Gastroesophageal sphincter (tissue), 4 donors: ENCODE results near the gene KRT9. TPM values are rescaled to one million over a fixed set of nuclear protein-coding genes. Genes with fewer than 3 reads are reported as not detected.

Source experiments
- ATAC-seq: fragments of 150-250 bp; one replicate; pipeline ENCODE4 v1.9.1; 2016; ENCODE audit warnings: mild to moderate bottlenecking, moderate library complexity
- H3K27ac ChIP-seq, 4 donors: fragments of 200-600 bp; sonication (generic) in 3 of 4; 1 replicate in 3 of 4; 2 replicates in 1 of 4; pipeline ENCODE4 v1.5.1; 2016 to 2019
- H3K27me3 ChIP-seq: fragments of 200-600 bp; sonication (generic); one replicate; pipeline ENCODE4 v1.5.1; 2019
- H3K36me3 ChIP-seq, 2 donors: fragments of 200-600 bp; sonication (generic); one replicate each; pipeline ENCODE4 v1.5.1; 2019; ENCODE audit warnings: control low read depth in 1 of 2
- H3K4me1 ChIP-seq, 3 donors: fragments of 200-600 bp; sonication (generic); 1 replicate in 2 of 3; 2 replicates in 1 of 3; pipeline ENCODE4 v1.5.1; 2016 to 2019; ENCODE audit warnings: control low read depth in 2 of 3
- H3K4me3 ChIP-seq, 2 donors: fragments of 200-600 bp; sonication (generic); one replicate each; pipeline ENCODE4 v1.5.1; 2019; ENCODE audit warnings: mild to moderate bottlenecking in 1 of 2, moderate library complexity in 1 of 2
- H3K9me3 ChIP-seq, 3 donors: fragments of 200-600 bp; sonication (generic); one replicate each; pipeline ENCODE4 v1.5.1; 2017 to 2019; ENCODE audit warnings: control low read depth in 2 of 3
- CTCF ChIP-seq, 4 experiments: fragments of 200-600 bp in 2 of 4; fragments of 450-650 bp in 2 of 4; sonication (generic) in 1 of 4; IDR thresholded peaks; one replicate each; pipeline ENCODE4 v1.5.1; 2017 to 2019; ENCODE audit warnings: antibody characterized with exemption in 4 of 4, mild to moderate bottlenecking in 2 of 4, moderate library complexity in 2 of 4
- EP300 ChIP-seq: sonication (generic); formaldehyde crosslinking; IDR thresholded peaks from one replicate; pipeline ENCODE4 v1.6.1; 2017; ENCODE audit warnings: antibody characterized with exemption, mild to moderate bottlenecking
- POLR2A ChIP-seq, 2 donors: fragments of 450-650 bp; IDR thresholded peaks; one replicate each; pipeline ENCODE4 v1.6.1; 2017; ENCODE audit warnings: antibody characterized with exemption in 2 of 2, mild to moderate bottlenecking in 2 of 2, moderate library complexity in 1 of 2
- POLR2AphosphoS5 ChIP-seq: sonication (generic); formaldehyde crosslinking; IDR thresholded peaks from one replicate; pipeline ENCODE4 v1.6.1; 2017; ENCODE audit warnings: antibody characterized with exemption
- WGBS, 2 donors: methylation state at CpG; one replicate each; pipeline ENCODE4 v1.1.5; 2018; ENCODE audit warnings: low coverage in 1 of 2; 5-methylcytosine and 5-hydroxymethylcytosine counted together
- total RNA-seq, 4 donors: library from RNA; depleted of rRNA; stranded (reverse); fragments of >200 nt; gene quantifications; one replicate each; pipeline ENCODE4 v1.1.0, GENCODE V29; 2016

Gene KRT9
- total RNA-seq, 4 donors from 2014 or later: not detected

GRCh38 chr17:41524261-41524660 is 47.6 kb downstream of the KRT9 start:
- no peaks in the 10 kb centered on the region for H3K9me3 ChIP-seq
- no peak for ATAC-seq
- H3K4me3 ChIP-seq: no peak overlapping the region
- H3K27ac ChIP-seq: no peak overlapping the region
- H3K27me3 ChIP-seq: peaks cover 52% of the 10 kb centered on the region
- H3K4me1 ChIP-seq: peaks cover 0 to 13% (median 9%) of the 10 kb centered on the region in 3 donors
- TF ChIP-seq POLR2AphosphoS5: no peak
- no peak for TF ChIP-seq POLR2A (IDR thresholded peaks at IDR 0.05)
- TF ChIP-seq CTCF (IDR thresholded peaks at IDR 0.05): no peak
- no peak for TF ChIP-seq EP300
- no peaks in the 10 kb centered on the region for H3K36me3 ChIP-seq
- WGBS, 2 donors: 90% methylated on average over 2 of the region's 11 CpGs; no CpG with 5 or more reads in 1 of the 2 donors

GRCh38 chr17:41523787-41524186 is 48.1 kb downstream of the KRT9 start:
- Histone ChIP-seq H3K27me3 (peaks cover 47% of the 10 kb centered on the region), H3K4me1 (peaks cover 0 to 13% (median 9%) of the 10 kb centered on the region in 3 donors), H3K36me3 (no peaks in the 10 kb centered on the region), H3K27ac (no peak overlapping the region), H3K9me3 (no peaks in the 10 kb centered on the region), H3K4me3 (no peak overlapping the region)
- TF ChIP-seq POLR2A (IDR thresholded peaks at IDR 0.05) (no peak), POLR2AphosphoS5 (no peak), CTCF (IDR thresholded peaks at IDR 0.05) (no peak), EP300 (no peak)
- WGBS, 2 donors: 63% methylated on average over 10 of the region's 19 CpGs; no CpG with 5 or more reads in 1 of the 2 donors
- no peak for ATAC-seq

- TF ChIP-seq CTCF (IDR thresholded peaks at IDR 0.05) (no peak), POLR2A (IDR thresholded peaks at IDR 0.05) (no peak), POLR2AphosphoS5 (no peak), EP300 (no peak)
- no peak for ATAC-seq
- Histone ChIP-seq H3K27me3 (peaks cover 42% of the 10 kb centered on the region), H3K36me3 (no peaks in the 10 kb centered on the region), H3K4me1 (peaks cover 0 to 10% (median 7%) of the 10 kb centered on the region in 3 donors), H3K9me3 (no peaks in the 10 kb centered on the region), H3K27ac (no peak overlapping the region), H3K4me3 (no peak overlapping the region)
- WGBS, 2 donors: 28 to 65% methylated on average over 4 of the region's 4 CpGs
Observed at GRCh38 chr17:41523225-41523593, 48.6 kb downstream of the KRT9 start.

GRCh38 chr17:41522301-41523224 is 49.3 kb downstream of the KRT9 start:
- Histone ChIP-seq H3K27me3 (peaks cover 35% of the 10 kb centered on the region), H3K9me3 (no peaks in the 10 kb centered on the region), H3K4me1 (peaks cover 0 to 4% (median under 1%) of the 10 kb centered on the region in 3 donors), H3K27ac (no peak overlapping the region), H3K36me3 (no peaks in the 10 kb centered on the region), H3K4me3 (no peak overlapping the region)
- no peak for ATAC-seq
- TF ChIP-seq CTCF (IDR thresholded peaks at IDR 0.05): no peak
- no peak for TF ChIP-seq POLR2A (IDR thresholded peaks at IDR 0.05)
- TF ChIP-seq POLR2AphosphoS5: no peak
- TF ChIP-seq EP300: no peak
- 76 to 83% methylated on average over 2 to 3 of the region's 12 CpGs for WGBS, 2 donors
